ENCODE results near the gene DST. TPM values are rescaled to one million over a fixed set of nuclear protein-coding genes. Genes with fewer than 3 reads are reported as not detected.

DST gene
- total RNA-seq, 1 experiment from 2014 or later, result 132 TPM

- peaks cover 45% of the 10 kb centered on the region for H3K36me3 Mint-ChIP-seq
- CTCF ChIA-PET, result no interaction called here
- DNase-seq (ENCODE audit: low spot score) (no peak), ATAC-seq (no peak)
- no peaks in the 10 kb centered on the region for H3K4me1 Mint-ChIP-seq
- H3K27me3 Mint-ChIP-seq (ENCODE audit: low read depth), result no peaks in the 10 kb centered on the region
- TF ChIP-seq ELF4 (CRISPR knock-in tag; IDR thresholded peaks at IDR 0.05; ENCODE audit: low read depth), result no peak
- no peak for TF ChIP-seq AR (CRISPR knock-in tag; IDR thresholded peaks at IDR 0.05)
- TF ChIP-seq MAX (CRISPR knock-in tag; IDR thresholded peaks at IDR 0.05), result no peak
- no peak for TF ChIP-seq ZNF138 (CRISPR knock-in tag; conservative IDR thresholded peaks at IDR 0.05)
- no peak for TF ChIP-seq E2F1 (CRISPR knock-in tag; IDR thresholded peaks at IDR 0.05)
- no peak for TF ChIP-seq ZNF671 (CRISPR knock-in tag; IDR thresholded peaks at IDR 0.05)
- TF ChIP-seq ZNF121 (CRISPR knock-in tag; IDR thresholded peaks at IDR 0.05), result no peak
- no peak for TF ChIP-seq MXD4 (CRISPR knock-in tag; IDR thresholded peaks at IDR 0.05; ENCODE audit: borderline replicate concordance)
- TF ChIP-seq ZNF263 (CRISPR knock-in tag; IDR thresholded peaks at IDR 0.05; ENCODE audit: low read depth), result no peak
- no peak for TF ChIP-seq PREB (CRISPR knock-in tag; IDR thresholded peaks at IDR 0.05; ENCODE audit: borderline replicate concordance)
- TF ChIP-seq GABPB1 (CRISPR knock-in tag; IDR thresholded peaks at IDR 0.05), result no peak
- no peak for TF ChIP-seq CREM (CRISPR knock-in tag; IDR thresholded peaks at IDR 0.05)
- TF ChIP-seq E2F4 (CRISPR knock-in tag; IDR thresholded peaks at IDR 0.05; ENCODE audit: borderline replicate concordance, low read depth), result no peak
- TF ChIP-seq ZNF232 (CRISPR knock-in tag; IDR thresholded peaks at IDR 0.05), result no peak
- no peak for TF ChIP-seq EMX1 (CRISPR knock-in tag; IDR thresholded peaks at IDR 0.05)
- no peak for TF ChIP-seq JUN (CRISPR knock-in tag; IDR thresholded peaks at IDR 0.05)
- no peak for TF ChIP-seq ZNF416 (CRISPR knock-in tag; IDR thresholded peaks at IDR 0.05)
- no peak for TF ChIP-seq ATF3 (CRISPR knock-in tag; conservative IDR thresholded peaks at IDR 0.05)
- TF ChIP-seq ARID4B (CRISPR knock-in tag; IDR thresholded peaks at IDR 0.05; ENCODE audit: borderline replicate concordance), result no peak
- TF ChIP-seq PRDM15 (CRISPR knock-in tag; IDR thresholded peaks at IDR 0.05), result no peak
- H3K27ac Mint-ChIP-seq, result no peak overlapping the region
- no peak overlapping the region for H3K4me3 Mint-ChIP-seq
- no peaks in the 10 kb centered on the region for H3K9me3 Mint-ChIP-seq
- POLR2A ChIA-PET, result interaction anchor here (0.6 kb wide), 1 partner anchor 48 kb away, joined by 3 read pairs; no protein-coding TSS in a partner anchor
These were observed 153.1 kb downstream of the DST start for GRCh38 chr6:56489559-56489958.

Measured in WTC11 (cell line).